Globus pallidus (tissue), 1 donor: ENCODE measurements around the gene GPR32.
"Not testable (repeated sequence)": the region's sequence is repeated elsewhere in the genome, so short reads cannot be mapped to it uniquely, and the experiment has no call there.

ENCODE experiments used
- DNase-seq: peaks from one replicate; pipeline ENCODE4 v3.0.0-alpha.2; 2015; ENCODE audit warnings: low spot score

GPR32 gene

GRCh38 chr19:50749490-50749889, 20.8 kb upstream of the GPR32 start:
- no peak for DNase-seq

GRCh38 chr19:50750010-50750409, 20.3 kb upstream of the GPR32 start:
- no peak for DNase-seq

GRCh38 chr19:50753879-50754278, 16.4 kb upstream of the GPR32 start:
- no peak for DNase-seq

GRCh38 chr19:50756244-50756643, 14.0 kb upstream of the GPR32 start:
- DNase-seq, result not testable (repeated sequence)

GRCh38 chr19:50757624-50758023, 12.6 kb upstream of the GPR32 start:
- not testable (repeated sequence) for DNase-seq

- not testable (repeated sequence) for DNase-seq
These were observed 11.2 kb upstream of the GPR32 start for GRCh38 chr19:50759076-50759475.

- DNase-seq, result no peak
These were observed 10.4 kb upstream of the GPR32 start for GRCh38 chr19:50759886-50760285.

- not testable (repeated sequence) for DNase-seq
These were observed 8.8 kb upstream of the GPR32 start for GRCh38 chr19:50761501-50761900.

GRCh38 chr19:50763521-50763920, 6.7 kb upstream of the GPR32 start:
- not testable (repeated sequence) for DNase-seq

GRCh38 chr19:50764409-50764808, 5.9 kb upstream of the GPR32 start:
- no peak for DNase-seq

- DNase-seq, result not testable (repeated sequence)
These were observed 3.5 kb upstream of the GPR32 start for GRCh38 chr19:50766746-50767145.

GRCh38 chr19:50767263-50767662, 3.0 kb upstream of the GPR32 start:
- DNase-seq, result not testable (repeated sequence)

GRCh38 chr19:50768277-50768676, 2.0 kb upstream of the GPR32 start:
- DNase-seq, result no peak

- no peak for DNase-seq
These were observed 624 bp downstream of the GPR32 start for GRCh38 chr19:50770888-50771287.

- DNase-seq, result no peak
These were observed 2.2 kb downstream of the GPR32 start for GRCh38 chr19:50772476-50772875.

GRCh38 chr19:50772912-50773311, 2.6 kb downstream of the GPR32 start:
- DNase-seq, result not testable (repeated sequence)

- not testable (repeated sequence) for DNase-seq
These were observed 3.2 kb downstream of the GPR32 start for GRCh38 chr19:50773454-50773853.

GRCh38 chr19:50776131-50776530, 5.9 kb downstream of the GPR32 start:
- DNase-seq, result no peak

GRCh38 chr19:50777261-50777660, 7.0 kb downstream of the GPR32 start:
- DNase-seq, result no peak

- DNase-seq, result no peak
These were observed 7.6 kb downstream of the GPR32 start for GRCh38 chr19:50777830-50778303.

GRCh38 chr19:50778906-50779430, 8.7 kb downstream of the GPR32 start:
- no peak for DNase-seq

GRCh38 chr19:50779504-50780457, 9.5 kb downstream of the GPR32 start:
- no peak for DNase-seq

- no peak for DNase-seq
These were observed 10.6 kb downstream of the GPR32 start for GRCh38 chr19:50780753-50781435.
